AG04450 (cell line): Measurements from ENCODE around the gene NRAP. TPM values are rescaled to one million over a fixed set of nuclear protein-coding genes. Genes with fewer than 3 reads are reported as not detected.
A peak's percentile ranks its signal among the peaks of the same experiment; 100 is the strongest.

Experiments used
- CTCF ChIA-PET: fragments of 300-600, 350-600 bp; formaldehyde crosslinking; extraction: SDS; loops from one replicate; lab custom pipeline; 2022; ENCODE audit warnings: antibody characterized with exemption, inconsistent platforms; lab: Charles Lee
- POLR2A ChIA-PET: fragments of 350-600 bp; formaldehyde crosslinking; extraction: SDS; loops from one replicate; lab custom pipeline; 2021; ENCODE audit warnings: antibody characterized with exemption, inconsistent platforms; lab: Yijun Ruan, JAX
- DNase-seq: peaks from one replicate; pipeline ENCODE4 v3.0.0-alpha.2; 2011; ENCODE audit warnings: low read depth, low spot score
- H3K27ac ChIP-seq: one replicate; pipeline ENCODE4 v1.5.1; 2012; ENCODE audit warnings: low read depth, low read length, control low read depth
- H3K27me3 ChIP-seq: one replicate; pipeline ENCODE4 v1.6.0; 2012; ENCODE audit warnings: low read length; ENCODE audit not compliant: control insufficient read depth, insufficient read depth
- H3K4me3 ChIP-seq: 2 replicates; pipeline ENCODE4 v1.5.1; 2011; ENCODE audit warnings: mild to moderate bottlenecking, low read depth, low read length, control low read depth
- H3K9me3 ChIP-seq: 2 replicates; pipeline ENCODE4 v1.5.1; 2012; ENCODE audit warnings: low read length; ENCODE audit not compliant: control insufficient read depth, insufficient read depth
- CTCF ChIP-seq: IDR thresholded peaks from 2 replicates; pipeline ENCODE4 v1.5.1; 2011; ENCODE audit warnings: low read depth, low read length, control low read depth, inconsistent platforms
- polyA plus RNA-seq: library from polyadenylated mRNA; depleted of rRNA; stranded (reverse); fragments of >200 nt; gene quantifications from 2 replicates; pipeline ENCODE4 v1.2.3, GENCODE V29; 2011

Gene NRAP
- polyA plus RNA-seq, 1 experiment = not detected

- TF ChIP-seq CTCF = no peak
- no peaks in the 10 kb centered on the region; the same call in 1 of the 2 replicates for H3K9me3 ChIP-seq
- no peak overlapping the region for H3K27ac ChIP-seq
- H3K27me3 ChIP-seq = no peaks in the 10 kb centered on the region
- no peak overlapping the region for H3K4me3 ChIP-seq
- ChIA-PET POLR2A (no interaction called here), CTCF (interaction anchor here (1.5 kb wide), 1 partner anchor 21 kb away, joined by 7 read pairs; no protein-coding TSS in a partner anchor)
- DNase-seq = no peak
Measured at GRCh38 chr10:113683300-113683699, 19.5 kb upstream of the NRAP start.

GRCh38 chr10:113681533-113682470 is 18.0 kb upstream of the NRAP start:
- H3K9me3 ChIP-seq = no peaks in the 10 kb centered on the region; the same call in 1 of the 2 replicates
- no peaks in the 10 kb centered on the region for H3K27me3 ChIP-seq
- no peak for TF ChIP-seq CTCF
- ChIA-PET POLR2A (interaction anchor here (1.3 kb wide), 1 partner anchor 27 kb away, joined by 3 read pairs; no protein-coding TSS in a partner anchor), CTCF (interaction anchor here (0.6 to 1.2 kb wide), 2 partner anchors 23 to 28 kb away, joined by 3 to 5 read pairs; no protein-coding TSS in a partner anchor)
- H3K4me3 ChIP-seq = no peak overlapping the region
- no peak overlapping the region for H3K27ac ChIP-seq
- no peak for DNase-seq

GRCh38 chr10:113680190-113681111 is 16.6 kb upstream of the NRAP start:
- H3K27ac ChIP-seq = peak overlapping the region; percentile 89
- no peak for TF ChIP-seq CTCF
- H3K9me3 ChIP-seq = no peaks in the 10 kb centered on the region; the same call in 1 of the 2 replicates
- DNase-seq = peak; percentile 37
- ChIA-PET CTCF (interaction anchor here (1.2 to 1.5 kb wide), 4 partner anchors 18 to 27 kb away, joined by 3 to 5 read pairs (median 4); no protein-coding TSS in a partner anchor), POLR2A (interaction anchor here (1.3 kb wide), 1 partner anchor 28 kb away, joined by 3 read pairs; no protein-coding TSS in a partner anchor)
- H3K4me3 ChIP-seq = peak overlapping the region; percentile 98
- no peaks in the 10 kb centered on the region for H3K27me3 ChIP-seq

GRCh38 chr10:113679463-113680189 is 15.8 kb upstream of the NRAP start, which contains the start of gene CASP7:
Gene CASP7, plus strand, starts transcription at chr10:113679912. Its CDS starts 17,582 bp downstream, at chr10:113697494.
- no peaks in the 10 kb centered on the region; the same call in 1 of the 2 replicates for H3K9me3 ChIP-seq
- ChIA-PET CTCF (interaction anchor here (0.6 to 1.5 kb wide), 16 partner anchors 8 to 208 kb away, joined by 3 to 10 read pairs (median 4); no protein-coding TSS in a partner anchor), POLR2A (no interaction called here)
- peak within 1 kb of the TSS; percentile 98 for H3K4me3 ChIP-seq
- no peaks in the 10 kb centered on the region for H3K27me3 ChIP-seq
- DNase-seq = peak; percentile 34
- no peak for TF ChIP-seq CTCF
- peak within 1 kb of the TSS; percentile 89 for H3K27ac ChIP-seq
